ENCODE measurements around the gene CIDEB. TPM values are rescaled to one million over a fixed set of nuclear protein-coding genes. Genes with fewer than 3 reads are reported as not detected.

CIDEB gene
- total and polyA plus RNA-seq, 2 of the 13 experiments (the other 11 are each of a cell fraction or from before 2014, with no cell fraction given): 35.8 to 110 TPM

GRCh38 chr14:24315243-24315806 lies 7.5 kb upstream of the CIDEB start (continued):
- TF ChIP-seq, protein P1, sequence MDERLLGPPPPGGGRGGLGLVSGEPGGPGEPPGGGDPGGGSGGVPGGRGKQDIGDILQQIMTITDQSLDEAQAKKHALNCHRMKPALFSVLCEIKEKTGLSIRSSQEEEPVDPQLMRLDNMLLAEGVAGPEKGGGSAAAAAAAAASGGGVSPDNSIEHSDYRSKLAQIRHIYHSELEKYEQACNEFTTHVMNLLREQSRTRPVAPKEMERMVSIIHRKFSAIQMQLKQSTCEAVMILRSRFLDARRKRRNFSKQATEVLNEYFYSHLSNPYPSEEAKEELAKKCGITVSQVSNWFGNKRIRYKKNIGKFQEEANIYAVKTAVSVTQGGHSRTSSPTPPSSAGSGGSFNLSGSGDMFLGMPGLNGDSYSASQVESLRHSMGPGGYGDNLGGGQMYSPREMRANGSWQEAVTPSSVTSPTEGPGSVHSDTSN (CRISPR knock-in tag; IDR thresholded peaks at IDR 0.05): 0 out of 2 replicates have a peak, but pooled peaks have one; percentile 26
- TF ChIP-seq MEIS1 (CRISPR knock-in tag; IDR thresholded peaks at IDR 0.05; ENCODE audit: borderline replicate concordance): peak; percentile 66; the same call in 1 of the 2 replicates

DNA sequence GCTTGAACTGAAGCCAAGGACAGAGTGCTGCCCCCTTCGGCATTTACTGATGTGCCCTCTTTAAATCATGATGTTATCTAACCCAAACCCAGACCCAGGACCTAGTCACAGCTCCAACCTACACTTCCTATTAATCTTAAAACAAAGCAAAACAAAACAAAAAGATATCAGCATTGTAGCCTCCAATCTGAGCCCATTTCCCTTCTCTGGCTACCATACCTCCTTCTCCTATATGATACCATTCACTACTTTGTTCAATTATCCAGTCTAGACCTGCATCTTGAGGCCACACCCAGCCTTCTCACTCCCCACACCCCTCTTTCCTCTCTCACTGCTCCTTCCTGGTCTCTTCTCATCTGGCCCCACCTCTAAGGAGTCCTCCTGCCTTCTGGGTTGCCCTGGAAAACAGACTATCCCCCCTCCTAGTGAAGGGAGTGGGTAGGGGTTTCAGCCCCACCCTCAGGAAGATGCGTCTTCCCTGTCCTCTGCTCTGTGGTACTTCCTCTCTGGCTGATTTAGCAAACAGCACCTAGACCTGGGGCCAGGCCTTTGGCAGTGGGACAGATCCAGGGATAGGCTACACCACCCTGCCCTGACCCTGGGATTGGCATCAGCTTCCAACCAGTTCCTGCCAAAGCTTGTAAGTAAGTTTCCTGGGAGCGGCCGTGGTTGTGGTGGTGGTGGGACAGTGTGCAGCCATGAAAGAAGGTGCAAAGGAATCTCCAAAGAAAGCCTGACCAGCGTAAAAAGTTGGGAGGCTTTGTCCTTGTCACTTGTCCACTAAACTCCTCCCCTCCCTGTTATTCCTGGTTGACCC lies 6.8 kb upstream of the CIDEB start:
- H3K4me3 ChIP-seq (replicated peaks in 1 of 3; ENCODE audit: insufficient read depth in 1 of 3, low read depth in 2 of 3, low read length in 3 of 3): peak overlapping the region in 1 of 3 experiments; percentile 73; a peak in 1 of 6 replicates
- intact Hi-C loops (cut with micrococcal nuclease; ENCODE audit: unreplicated experiment): no loop called here
- peak overlapping the region; percentile 18 for H3K27ac ChIP-seq (ENCODE audit: extremely low read length, insufficient read depth, low read length)
- 0 out of 5 replicates have a peak, but pooled peaks cover 0 to 1% of the 10 kb centered on the region in 2 experiments for H3K36me3 ChIP-seq (replicated peaks in 1 of 2; ENCODE audit: control insufficient read depth in 1 of 2, insufficient read depth in 2 of 2, low read length in 2 of 2)
- H3K9me3 ChIP-seq (ENCODE audit: low read length): no peaks in the 10 kb centered on the region
- DNase-seq (ENCODE audit: low spot score) (no peak), ATAC-seq (peak; percentile 6), FAIRE-seq (peak; percentile 42)
- BruUV-seq (replicated peaks): TSS peak; percentile 32
- H2AFZ ChIP-seq (ENCODE audit: low read length): no peak overlapping the region
- ChIA-PET CTCF (ENCODE audit: low intra/inter-chr PET ratio, low total read pairs) (no interaction called here), POLR2A (interaction anchor here (1.4 to 9.3 kb wide), 4 partner anchors 7 to 72 kb away, joined by 11 to 213 read pairs (median 41); partner anchors contain the start of genes CIDEB, DHRS1, NOP9 and RABGGTA)
- H3K4me2 ChIP-seq (ENCODE audit: low read depth, low read length): peak overlapping the region; percentile 89
- H3K27me3 ChIP-seq (ENCODE audit: control insufficient read depth in 1 of 2, insufficient read depth in 2 of 2, low read length in 2 of 2): peaks cover 4 to 29% of the 10 kb centered on the region in 2 experiments; a peak in 3 of 5 replicates
- 83% methylated on average over 5 of the region's 5 CpGs for WGBS (ENCODE audit: low lambda C conversion rate)
- H3K79me2 ChIP-seq (ENCODE audit: insufficient read depth, low read length): no peaks in the 10 kb centered on the region
- peaks cover 46% of the 10 kb centered on the region for H3K4me1 ChIP-seq (ENCODE audit: insufficient read depth, low read length)
- no peak overlapping the region for H3K9ac ChIP-seq (ENCODE audit: insufficient read depth, low read depth, low read length)
- no peaks in the 10 kb centered on the region for H4K20me1 ChIP-seq (ENCODE audit: insufficient read depth, low read length)
- in situ Hi-C loops (cut with HindIII; ENCODE audit: extremely low pct_ligation_motif_present, low pct_unique_long_range_greater_than_20kb): no loop called here
- TF ChIP-seq ZNF619 (CRISPR knock-in tag; IDR thresholded peaks at IDR 0.05): no peak
- no peak for TF ChIP-seq ZNF430 (CRISPR knock-in tag; IDR thresholded peaks at IDR 0.05)
- TF ChIP-seq BHLHE40 (IDR thresholded peaks at IDR 0.05; ENCODE audit: low read length): no peak
- no peak for TF ChIP-seq CHD2 (IDR thresholded peaks at IDR 0.05; ENCODE audit: low read depth, low read length)
- TF ChIP-seq SMAD3 (CRISPR knock-in tag; IDR thresholded peaks at IDR 0.05): no peak
- TF ChIP-seq CBFB (CRISPR knock-in tag; IDR thresholded peaks at IDR 0.05): no peak
- no peak for TF ChIP-seq THYN1 (CRISPR knock-in tag; IDR thresholded peaks at IDR 0.05; ENCODE audit: borderline replicate concordance, low read depth)
- TF ChIP-seq ZNF263 (CRISPR knock-in tag; IDR thresholded peaks at IDR 0.05): no peak
- TF ChIP-seq NFE2 (CRISPR knock-in tag; IDR thresholded peaks at IDR 0.05): no peak
- TF ChIP-seq BRD4 (CRISPR knock-in tag; IDR thresholded peaks at IDR 0.05): no peak
- no peak for TF ChIP-seq MIER3 (CRISPR knock-in tag; IDR thresholded peaks at IDR 0.05; ENCODE audit: borderline replicate concordance)
- TF ChIP-seq ZFP41 (CRISPR knock-in tag; IDR thresholded peaks at IDR 0.05; ENCODE audit: borderline replicate concordance): no peak
- TF ChIP-seq PLRG1 (conservative IDR thresholded peaks at IDR 0.05): no peak
- TF ChIP-seq NFIC (IDR thresholded peaks at IDR 0.05; ENCODE audit: low read length): no peak
- no peak for TF ChIP-seq FOSL2 (CRISPR knock-in tag; IDR thresholded peaks at IDR 0.05)
- TF ChIP-seq ETS1 (CRISPR knock-in tag; IDR thresholded peaks at IDR 0.05): 0 out of 2 replicates have a peak, but pooled peaks have one; percentile 36
- TF ChIP-seq ZNF253 (CRISPR knock-in tag; IDR thresholded peaks at IDR 0.05; ENCODE audit: borderline replicate concordance): no peak
- TF ChIP-seq ZNF34 (CRISPR knock-in tag; IDR thresholded peaks at IDR 0.05; ENCODE audit: borderline replicate concordance): no peak
- TF ChIP-seq SNAI1 (CRISPR knock-in tag; IDR thresholded peaks at IDR 0.05; ENCODE audit: borderline replicate concordance): no peak
- TF ChIP-seq NRL (CRISPR knock-in tag; IDR thresholded peaks at IDR 0.05; ENCODE audit: borderline replicate concordance): peak; percentile 75

Data from HepG2 (cell line).